Measurements from ENCODE around the gene DPT.

Gene DPT

GRCh38 chr1:168653567-168653966 is 75.4 kb downstream of the DPT start:
- Histone ChIP-seq H3K4me1 (ENCODE audit: low read length) (no peaks in the 10 kb centered on the region), H3K4me3 (ENCODE audit: low read length) (no peak overlapping the region), H3K27me3 (replicated peaks; ENCODE audit: insufficient read depth, low read length) (no peaks in the 10 kb centered on the region), H4K20me1 (ENCODE audit: insufficient read depth, low read length) (no peaks in the 10 kb centered on the region), H3K4me2 (ENCODE audit: low read depth, low read length) (no peak overlapping the region), H3K9ac (ENCODE audit: low read length) (no peak overlapping the region), H3K9me2 (replicated peaks; ENCODE audit: insufficient read depth, low read length) (no peaks in the 10 kb centered on the region), H3K79me2 (ENCODE audit: low read length) (no peaks in the 10 kb centered on the region), H3F3A (ENCODE audit: insufficient read depth, low read length) (no peaks in the 10 kb centered on the region), H3K9me3 (replicated peaks; ENCODE audit: insufficient read depth, low read length) (no peaks in the 10 kb centered on the region), H3K27ac (ENCODE audit: low read length) (no peak overlapping the region), H2AFZ (ENCODE audit: low read length) (no peak overlapping the region), H3K36me3 (replicated peaks; ENCODE audit: insufficient read depth, low read length) (no peaks in the 10 kb centered on the region)
- TF ChIP-seq EZH2 (optimal IDR thresholded peaks at IDR 0.05; ENCODE audit: low read depth, low read length) (no peak), EZH2phosphoT487 (IDR thresholded peaks at IDR 0.05; ENCODE audit: low read length) (no peak)
- TF ChIP-seq, protein P1, sequence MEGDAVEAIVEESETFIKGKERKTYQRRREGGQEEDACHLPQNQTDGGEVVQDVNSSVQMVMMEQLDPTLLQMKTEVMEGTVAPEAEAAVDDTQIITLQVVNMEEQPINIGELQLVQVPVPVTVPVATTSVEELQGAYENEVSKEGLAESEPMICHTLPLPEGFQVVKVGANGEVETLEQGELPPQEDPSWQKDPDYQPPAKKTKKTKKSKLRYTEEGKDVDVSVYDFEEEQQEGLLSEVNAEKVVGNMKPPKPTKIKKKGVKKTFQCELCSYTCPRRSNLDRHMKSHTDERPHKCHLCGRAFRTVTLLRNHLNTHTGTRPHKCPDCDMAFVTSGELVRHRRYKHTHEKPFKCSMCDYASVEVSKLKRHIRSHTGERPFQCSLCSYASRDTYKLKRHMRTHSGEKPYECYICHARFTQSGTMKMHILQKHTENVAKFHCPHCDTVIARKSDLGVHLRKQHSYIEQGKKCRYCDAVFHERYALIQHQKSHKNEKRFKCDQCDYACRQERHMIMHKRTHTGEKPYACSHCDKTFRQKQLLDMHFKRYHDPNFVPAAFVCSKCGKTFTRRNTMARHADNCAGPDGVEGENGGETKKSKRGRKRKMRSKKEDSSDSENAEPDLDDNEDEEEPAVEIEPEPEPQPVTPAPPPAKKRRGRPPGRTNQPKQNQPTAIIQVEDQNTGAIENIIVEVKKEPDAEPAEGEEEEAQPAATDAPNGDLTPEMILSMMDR (IDR thresholded peaks at IDR 0.05; ENCODE audit: low read length), result no peak
- no peak for DNase-seq

- no peaks in the 10 kb centered on the region for H3K79me2 ChIP-seq (ENCODE audit: low read length)
- no peak overlapping the region for H2AFZ ChIP-seq (ENCODE audit: low read length)
- no peak overlapping the region for H3K9ac ChIP-seq (ENCODE audit: low read length)
- H3K9me3 ChIP-seq (replicated peaks; ENCODE audit: insufficient read depth, low read length), result no peaks in the 10 kb centered on the region
- H4K20me1 ChIP-seq (ENCODE audit: insufficient read depth, low read length), result no peaks in the 10 kb centered on the region
- no peak overlapping the region for H3K4me3 ChIP-seq (ENCODE audit: low read length)
- H3K36me3 ChIP-seq (replicated peaks; ENCODE audit: insufficient read depth, low read length), result no peaks in the 10 kb centered on the region
- no peak for DNase-seq
- no peaks in the 10 kb centered on the region for H3F3A ChIP-seq (ENCODE audit: insufficient read depth, low read length)
- H3K4me1 ChIP-seq (ENCODE audit: low read length), result no peaks in the 10 kb centered on the region
- no peak overlapping the region for H3K27ac ChIP-seq (ENCODE audit: low read length)
- H3K9me2 ChIP-seq (replicated peaks; ENCODE audit: insufficient read depth, low read length), result no peaks in the 10 kb centered on the region
- H3K27me3 ChIP-seq (replicated peaks; ENCODE audit: insufficient read depth, low read length), result no peaks in the 10 kb centered on the region
- H3K4me2 ChIP-seq (ENCODE audit: low read depth, low read length), result no peak overlapping the region
- TF ChIP-seq EZH2 (optimal IDR thresholded peaks at IDR 0.05; ENCODE audit: low read depth, low read length), result no peak
- no peak for TF ChIP-seq EZH2phosphoT487 (IDR thresholded peaks at IDR 0.05; ENCODE audit: low read length)
- TF ChIP-seq, protein P1 (IDR thresholded peaks at IDR 0.05; ENCODE audit: low read length), result no peak
Observed at GRCh38 chr1:168645721-168646120, 83.3 kb downstream of the DPT start.

Data from MM.1S (cell line).